Measurements from ENCODE around the gene RASD2.

Gene RASD2

DNA sequence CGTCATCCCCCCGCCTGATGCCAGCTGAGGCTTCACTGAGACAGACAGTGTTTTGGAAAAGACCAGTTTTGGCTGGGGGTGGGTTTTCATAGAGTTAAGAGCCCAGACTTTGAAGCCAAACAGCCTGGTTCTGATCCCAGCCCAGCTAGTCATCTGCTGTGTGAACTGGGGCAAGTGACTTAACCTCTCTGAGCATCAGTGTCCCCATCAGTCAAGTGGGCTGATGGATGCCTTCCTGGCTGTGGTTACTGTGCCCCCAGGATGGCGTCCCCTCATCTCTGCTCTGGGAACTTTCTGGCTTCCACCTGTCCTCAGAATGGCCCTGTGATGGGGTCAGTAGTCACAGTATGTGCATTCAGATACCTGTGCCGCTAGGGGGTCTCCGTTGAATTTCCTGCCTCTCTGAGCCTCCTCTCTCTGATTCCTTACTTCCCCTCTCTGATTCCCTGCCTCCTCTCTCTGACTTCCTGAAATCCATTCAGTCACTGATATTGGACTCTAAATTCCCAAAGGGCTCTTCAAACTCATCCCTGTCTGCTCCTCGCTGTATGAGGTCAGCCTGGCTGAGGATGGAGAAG, 2.4 kb downstream of the RASD2 start:
- Histone ChIP-seq H3K4me3 (ENCODE audit: low read depth, low read length) (no peak overlapping the region), H3K27me3 (peaks cover 24% of the 10 kb centered on the region), H3K9me3 (no peaks in the 10 kb centered on the region), H3K36me3 (no peaks in the 10 kb centered on the region), H3K4me1 (peaks cover 2% of the 10 kb centered on the region; the same call in 1 of the 2 replicates)
- DNase-seq: no peak
- TF ChIP-seq, protein P1, sequence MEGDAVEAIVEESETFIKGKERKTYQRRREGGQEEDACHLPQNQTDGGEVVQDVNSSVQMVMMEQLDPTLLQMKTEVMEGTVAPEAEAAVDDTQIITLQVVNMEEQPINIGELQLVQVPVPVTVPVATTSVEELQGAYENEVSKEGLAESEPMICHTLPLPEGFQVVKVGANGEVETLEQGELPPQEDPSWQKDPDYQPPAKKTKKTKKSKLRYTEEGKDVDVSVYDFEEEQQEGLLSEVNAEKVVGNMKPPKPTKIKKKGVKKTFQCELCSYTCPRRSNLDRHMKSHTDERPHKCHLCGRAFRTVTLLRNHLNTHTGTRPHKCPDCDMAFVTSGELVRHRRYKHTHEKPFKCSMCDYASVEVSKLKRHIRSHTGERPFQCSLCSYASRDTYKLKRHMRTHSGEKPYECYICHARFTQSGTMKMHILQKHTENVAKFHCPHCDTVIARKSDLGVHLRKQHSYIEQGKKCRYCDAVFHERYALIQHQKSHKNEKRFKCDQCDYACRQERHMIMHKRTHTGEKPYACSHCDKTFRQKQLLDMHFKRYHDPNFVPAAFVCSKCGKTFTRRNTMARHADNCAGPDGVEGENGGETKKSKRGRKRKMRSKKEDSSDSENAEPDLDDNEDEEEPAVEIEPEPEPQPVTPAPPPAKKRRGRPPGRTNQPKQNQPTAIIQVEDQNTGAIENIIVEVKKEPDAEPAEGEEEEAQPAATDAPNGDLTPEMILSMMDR (IDR thresholded peaks at IDR 0.05; ENCODE audit: low read depth, low read length): no peak

DNA sequence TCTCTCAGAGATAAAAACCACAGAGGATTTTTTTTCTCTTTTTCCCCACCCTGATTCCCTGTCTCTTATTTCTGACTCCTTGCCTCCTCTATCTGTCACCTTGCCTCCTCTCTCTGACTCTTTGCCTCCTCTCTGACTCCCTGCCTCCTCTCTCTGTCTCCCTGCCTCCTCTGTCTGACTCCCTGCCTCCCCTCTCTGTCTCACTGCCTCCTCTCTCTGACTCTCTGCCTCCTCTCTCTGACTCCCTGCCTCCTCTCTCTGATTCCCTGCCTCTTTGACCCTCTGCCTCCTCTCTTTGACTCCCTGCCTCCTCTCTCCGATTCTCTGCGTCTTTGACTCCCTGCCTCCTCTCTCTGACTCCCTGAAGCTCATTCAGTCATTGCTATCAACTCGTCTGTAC, 3.1 kb downstream of the RASD2 start:
- Histone ChIP-seq H3K4me1 (peaks cover 2% of the 10 kb centered on the region; the same call in 1 of the 2 replicates), H3K9me3 (no peaks in the 10 kb centered on the region), H3K4me3 (ENCODE audit: low read depth, low read length) (no peak overlapping the region), H3K27me3 (peaks cover 24% of the 10 kb centered on the region), H3K36me3 (no peaks in the 10 kb centered on the region)
- TF ChIP-seq, protein P1 (IDR thresholded peaks at IDR 0.05; ENCODE audit: low read depth, low read length): no peak
- DNase-seq: no peak

DNA sequence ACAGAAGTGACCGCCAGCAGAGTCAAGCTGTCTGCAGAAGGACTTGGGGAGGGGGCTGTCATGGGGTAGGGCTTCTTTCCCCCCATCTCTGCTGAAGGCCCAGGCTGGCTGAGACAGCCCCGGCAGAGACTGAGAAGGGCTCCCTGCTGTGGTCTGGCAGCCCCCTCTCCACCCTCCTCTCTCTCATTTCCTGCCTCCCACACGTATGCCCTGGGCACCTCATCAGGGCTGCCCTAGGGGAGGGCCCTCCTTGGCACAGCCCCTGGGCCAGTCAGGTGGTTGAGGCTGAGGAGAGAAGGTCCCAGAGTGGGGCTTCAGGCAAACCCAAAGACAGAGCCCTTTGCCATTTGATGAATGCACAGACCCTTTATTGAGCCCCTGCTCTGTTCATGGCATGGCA, 3.6 kb downstream of the RASD2 start:
- H3K4me3 ChIP-seq (ENCODE audit: low read depth, low read length): no peak overlapping the region
- DNase-seq: no peak
- peaks cover 24% of the 10 kb centered on the region for H3K27me3 ChIP-seq
- no peaks in the 10 kb centered on the region for H3K36me3 ChIP-seq
- TF ChIP-seq, protein P1 (IDR thresholded peaks at IDR 0.05; ENCODE audit: low read depth, low read length): no peak
- H3K9me3 ChIP-seq: no peaks in the 10 kb centered on the region
- H3K4me1 ChIP-seq: peaks cover 2% of the 10 kb centered on the region; the same call in 1 of the 2 replicates

DNA sequence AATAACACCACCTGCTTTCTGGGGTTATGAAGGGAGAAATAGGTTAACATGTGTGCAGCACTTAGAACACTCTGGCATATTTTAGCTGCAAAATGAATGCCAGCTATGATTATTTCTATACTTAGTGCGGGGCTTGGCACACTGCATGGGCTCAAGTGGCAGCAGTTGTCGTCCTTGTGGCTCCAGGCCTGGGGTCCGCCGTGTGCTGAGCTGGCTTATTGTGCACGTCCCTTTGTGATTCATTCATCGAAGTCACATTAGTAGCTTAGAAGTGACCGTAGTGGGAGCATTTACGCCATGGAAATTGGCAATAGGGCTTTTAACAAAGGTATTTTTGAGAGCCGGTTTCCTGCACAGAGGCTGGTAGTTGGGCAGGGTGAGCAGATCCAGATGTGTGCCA, 4.2 kb downstream of the RASD2 start:
- H3K4me1 ChIP-seq: peaks cover 1% of the 10 kb centered on the region; the same call in 1 of the 2 replicates
- no peaks in the 10 kb centered on the region for H3K9me3 ChIP-seq
- peaks cover 24% of the 10 kb centered on the region for H3K27me3 ChIP-seq
- TF ChIP-seq, protein P1 (IDR thresholded peaks at IDR 0.05; ENCODE audit: low read depth, low read length): no peak
- no peaks in the 10 kb centered on the region for H3K36me3 ChIP-seq
- H3K4me3 ChIP-seq (ENCODE audit: low read depth, low read length): no peak overlapping the region
- no peak for DNase-seq

DNA sequence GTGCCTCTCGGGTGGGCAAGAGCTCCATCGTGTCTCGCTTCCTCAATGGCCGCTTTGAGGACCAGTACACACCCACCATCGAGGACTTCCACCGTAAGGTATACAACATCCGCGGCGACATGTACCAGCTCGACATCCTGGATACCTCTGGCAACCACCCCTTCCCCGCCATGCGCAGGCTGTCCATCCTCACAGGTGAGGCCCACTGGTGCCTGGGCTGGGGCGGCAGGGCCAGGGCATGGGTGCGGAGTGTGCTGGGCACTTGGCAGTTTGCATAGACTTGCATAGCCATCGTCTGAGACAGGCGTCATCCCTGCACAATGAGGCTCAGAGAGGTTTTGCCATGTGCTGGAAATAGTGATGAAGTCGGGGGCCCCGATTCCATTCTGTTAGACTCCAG, 6.3 kb downstream of the RASD2 start:
- DNase-seq: no peak
- H3K9me3 ChIP-seq: no peaks in the 10 kb centered on the region
- no peaks in the 10 kb centered on the region for H3K36me3 ChIP-seq
- no peak overlapping the region for H3K4me3 ChIP-seq (ENCODE audit: low read depth, low read length)
- no peaks in the 10 kb centered on the region; the same call in 1 of the 2 replicates for H3K4me1 ChIP-seq
- TF ChIP-seq, protein P1 (IDR thresholded peaks at IDR 0.05; ENCODE audit: low read depth, low read length): no peak
- H3K27me3 ChIP-seq: peaks cover 9% of the 10 kb centered on the region

DNA sequence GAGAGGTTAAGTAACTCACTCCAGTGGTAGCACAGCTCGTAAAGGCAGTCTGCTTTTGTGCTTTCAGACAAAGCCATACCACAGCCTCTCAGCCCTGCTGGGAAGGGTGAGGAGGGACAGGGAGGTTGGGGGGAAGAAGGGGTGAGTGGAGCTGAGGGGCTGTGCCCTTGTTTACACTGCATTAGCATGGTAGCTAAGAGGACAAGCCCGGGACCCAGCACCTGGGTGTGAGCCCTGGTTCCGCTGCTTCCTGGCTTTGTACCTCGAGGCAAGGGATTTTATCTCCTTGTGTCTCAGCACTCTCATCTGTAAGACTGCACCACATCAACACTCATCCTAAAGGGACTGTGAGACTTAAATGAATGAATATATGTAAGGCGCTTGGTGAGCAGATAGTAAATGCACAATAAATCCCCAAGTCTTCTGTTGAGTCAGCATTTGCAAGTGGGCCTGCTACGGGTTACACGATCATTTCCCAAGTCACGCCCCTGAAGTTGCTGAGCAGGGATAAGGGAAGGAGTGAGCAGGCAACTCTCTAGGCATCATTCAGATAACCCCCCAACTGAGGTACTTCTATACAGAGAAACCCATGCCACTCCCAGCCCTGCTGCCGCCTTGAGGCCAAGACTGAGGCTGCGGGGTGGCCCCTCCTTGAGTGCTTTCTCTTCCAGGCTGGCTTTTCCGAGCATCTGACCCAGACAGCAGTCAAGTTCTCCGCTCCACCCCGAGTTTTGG, 7.5 kb downstream of the RASD2 start:
- H3K4me3 ChIP-seq (ENCODE audit: low read depth, low read length): no peak overlapping the region
- H3K36me3 ChIP-seq: no peaks in the 10 kb centered on the region
- TF ChIP-seq, protein P1 (IDR thresholded peaks at IDR 0.05; ENCODE audit: low read depth, low read length): peak; percentile 12; the same call in 1 of the 2 replicates
- H3K9me3 ChIP-seq: no peaks in the 10 kb centered on the region
- H3K4me1 ChIP-seq: peaks cover 8% of the 10 kb centered on the region; the same call in 1 of the 2 replicates
- no peak for DNase-seq
- no peaks in the 10 kb centered on the region for H3K27me3 ChIP-seq

All from BE2C (cell line).